Glutamatergic neuron (in vitro differentiated cells): ENCODE measurements around the gene ELMO3. TPM values are rescaled to one million over a fixed set of nuclear protein-coding genes. Genes with fewer than 3 reads are reported as not detected.

Experiments used
- DNase-seq: peaks from one replicate; pipeline ENCODE4 v3.0.0; 2022
- H3K27ac Mint-ChIP-seq: one replicate; pipeline ENCODE4 v1.8.0; 2020; ENCODE audit warnings: mild to moderate bottlenecking, mixed read lengths, inconsistent platforms; ENCODE audit not compliant: unreplicated experiment
- H3K27me3 Mint-ChIP-seq: one replicate; pipeline ENCODE4 v1.8.0; 2020; ENCODE audit warnings: mild to moderate bottlenecking, moderate library complexity, mixed read lengths, inconsistent platforms; ENCODE audit not compliant: unreplicated experiment
- H3K36me3 Mint-ChIP-seq: one replicate; pipeline ENCODE4 v1.8.0; 2020; ENCODE audit warnings: mild to moderate bottlenecking, mixed read lengths, inconsistent platforms; ENCODE audit not compliant: unreplicated experiment
- H3K4me1 Mint-ChIP-seq: one replicate; pipeline ENCODE4 v1.8.0; 2020; ENCODE audit warnings: mild to moderate bottlenecking, low read depth, mixed read lengths, inconsistent platforms; ENCODE audit not compliant: unreplicated experiment
- H3K4me3 Mint-ChIP-seq: one replicate; pipeline ENCODE4 v1.8.0; 2020; ENCODE audit warnings: mild to moderate bottlenecking, mixed read lengths, inconsistent platforms; ENCODE audit not compliant: unreplicated experiment
- H3K9me3 Mint-ChIP-seq: one replicate; pipeline ENCODE4 v1.8.0; 2020; ENCODE audit warnings: mild to moderate bottlenecking, moderate library complexity, mixed read lengths, inconsistent platforms; ENCODE audit not compliant: unreplicated experiment
- CTCF ChIP-seq: fragments of 200-600 bp; sonication (generic); IDR thresholded peaks from one replicate; pipeline ENCODE4 v1.5.0; 2021; ENCODE audit not compliant: partially characterized antibody, unreplicated experiment
- total RNA-seq: library from RNA; stranded (reverse); fragmentation: NEBNext Ultra II Directional; extraction: Animal tissue kit (Norgen Biotek cat#: 25700); gene quantifications from one replicate; pipeline ENCODE4 v1.2.1, GENCODE V29; 2021; ENCODE audit not compliant: unreplicated experiment

ELMO3 gene
- total RNA-seq, 1 donor from 2014 or later, result 2.1 TPM

GRCh38 chr16:67177743-67178699, 20.9 kb upstream of the ELMO3 start:
- TF ChIP-seq CTCF, result no peak
- peak overlapping the region; percentile 76 for H3K4me3 Mint-ChIP-seq
- peaks cover 5% of the 10 kb centered on the region for H3K36me3 Mint-ChIP-seq
- peaks cover 12% of the 10 kb centered on the region for H3K9me3 Mint-ChIP-seq
- H3K4me1 Mint-ChIP-seq, result peaks cover 14% of the 10 kb centered on the region
- H3K27me3 Mint-ChIP-seq, result peaks cover 23% of the 10 kb centered on the region
- H3K27ac Mint-ChIP-seq, result no peak overlapping the region
- DNase-seq, result peak; percentile 73

- Mint-ChIP-seq H3K27ac (no peak overlapping the region), H3K9me3 (peaks cover 11% of the 10 kb centered on the region), H3K4me3 (no peak overlapping the region), H3K4me1 (peaks cover 11% of the 10 kb centered on the region), H3K36me3 (peaks cover 5% of the 10 kb centered on the region), H3K27me3 (peaks cover 14% of the 10 kb centered on the region)
- no peak for DNase-seq
- TF ChIP-seq CTCF, result no peak
These were observed 19.4 kb upstream of the ELMO3 start for GRCh38 chr16:67179421-67180080.

- Mint-ChIP-seq H3K4me1 (peaks cover 11% of the 10 kb centered on the region), H3K27ac (no peak overlapping the region), H3K27me3 (peaks cover 14% of the 10 kb centered on the region), H3K9me3 (peaks cover 11% of the 10 kb centered on the region), H3K4me3 (no peak overlapping the region), H3K36me3 (peaks cover 5% of the 10 kb centered on the region)
- TF ChIP-seq CTCF, result no peak
- no peak for DNase-seq
These were observed 18.8 kb upstream of the ELMO3 start for GRCh38 chr16:67180166-67180565.

- H3K27ac Mint-ChIP-seq, result no peak overlapping the region
- H3K9me3 Mint-ChIP-seq, result peaks cover 14% of the 10 kb centered on the region
- DNase-seq, result no peak
- no peak for TF ChIP-seq CTCF
- H3K27me3 Mint-ChIP-seq, result peaks cover 14% of the 10 kb centered on the region
- no peak overlapping the region for H3K4me3 Mint-ChIP-seq
- peaks cover 5% of the 10 kb centered on the region for H3K36me3 Mint-ChIP-seq
- peaks cover 15% of the 10 kb centered on the region for H3K4me1 Mint-ChIP-seq
These were observed 17.6 kb upstream of the ELMO3 start for GRCh38 chr16:67181346-67181745.
